Measurements from ENCODE around the gene CDHR2.

CDHR2 gene

GRCh38 chr5:176618783-176619182 lies 69.6 kb downstream of the CDHR2 start:
- no peak for TF ChIP-seq CTCF (IDR thresholded peaks at IDR 0.05; ENCODE audit: low read depth, low read length)
- peaks cover 13% of the 10 kb centered on the region; the same call in 1 of the 2 replicates for H3K27me3 ChIP-seq
- H3K9me3 ChIP-seq = no peaks in the 10 kb centered on the region
- peak; percentile 38 for DNase-seq
- peak overlapping the region; percentile 47 for H3K4me3 ChIP-seq (ENCODE audit: low read depth, low read length)
- H3K4me1 ChIP-seq = peaks cover 5% of the 10 kb centered on the region
- H3K36me3 ChIP-seq = no peaks in the 10 kb centered on the region

GRCh38 chr5:176619203-176619568 lies 70.0 kb downstream of the CDHR2 start:
- peak; percentile 52 for TF ChIP-seq CTCF (IDR thresholded peaks at IDR 0.05; ENCODE audit: low read depth, low read length)
- Histone ChIP-seq H3K9me3 (no peaks in the 10 kb centered on the region), H3K4me1 (peaks cover 3% of the 10 kb centered on the region), H3K36me3 (no peaks in the 10 kb centered on the region), H3K4me3 (ENCODE audit: low read depth, low read length) (peak overlapping the region; percentile 47), H3K27me3 (peaks cover 13% of the 10 kb centered on the region; the same call in 1 of the 2 replicates)
- DNase-seq = peak; percentile 99

GRCh38 chr5:176619569-176620332 lies 70.6 kb downstream of the CDHR2 start:
- Histone ChIP-seq H3K36me3 (no peaks in the 10 kb centered on the region), H3K9me3 (no peaks in the 10 kb centered on the region), H3K4me3 (ENCODE audit: low read depth, low read length) (peak overlapping the region; percentile 23), H3K4me1 (peaks cover 2% of the 10 kb centered on the region; the same call in 1 of the 2 replicates), H3K27me3 (peaks cover 13% of the 10 kb centered on the region; the same call in 1 of the 2 replicates)
- no peak for DNase-seq
- TF ChIP-seq CTCF (IDR thresholded peaks at IDR 0.05; ENCODE audit: low read depth, low read length) = no peak

- Histone ChIP-seq H3K9me3 (no peaks in the 10 kb centered on the region), H3K27me3 (peaks cover 13% of the 10 kb centered on the region; the same call in 1 of the 2 replicates), H3K4me1 (peaks cover 2% of the 10 kb centered on the region; the same call in 1 of the 2 replicates), H3K36me3 (no peaks in the 10 kb centered on the region), H3K4me3 (ENCODE audit: low read depth, low read length) (no peak overlapping the region)
- no peak for TF ChIP-seq CTCF (IDR thresholded peaks at IDR 0.05; ENCODE audit: low read depth, low read length)
- no peak for DNase-seq
Measured at GRCh38 chr5:176620333-176620981, 71.3 kb downstream of the CDHR2 start.

GRCh38 chr5:176621661-176622079 lies 72.5 kb downstream of the CDHR2 start:
- H3K4me3 ChIP-seq (ENCODE audit: low read depth, low read length) = no peak overlapping the region
- H3K9me3 ChIP-seq = no peaks in the 10 kb centered on the region
- H3K27me3 ChIP-seq = peaks cover 13% of the 10 kb centered on the region; the same call in 1 of the 2 replicates
- H3K36me3 ChIP-seq = no peaks in the 10 kb centered on the region
- TF ChIP-seq CTCF (IDR thresholded peaks at IDR 0.05; ENCODE audit: low read depth, low read length) = no peak
- H3K4me1 ChIP-seq = peaks cover 2% of the 10 kb centered on the region; the same call in 1 of the 2 replicates
- no peak for DNase-seq

- H3K4me3 ChIP-seq (ENCODE audit: low read depth, low read length) = no peak overlapping the region
- H3K27me3 ChIP-seq = peaks cover 13% of the 10 kb centered on the region; the same call in 1 of the 2 replicates
- TF ChIP-seq CTCF (IDR thresholded peaks at IDR 0.05; ENCODE audit: low read depth, low read length) = no peak
- H3K9me3 ChIP-seq = no peaks in the 10 kb centered on the region
- no peaks in the 10 kb centered on the region for H3K36me3 ChIP-seq
- no peaks in the 10 kb centered on the region; the same call in 1 of the 2 replicates for H3K4me1 ChIP-seq
- no peak for DNase-seq
Measured at GRCh38 chr5:176624142-176624541, 75.0 kb downstream of the CDHR2 start.

Measured in BE2C (cell line).